Superior temporal gyrus (tissue), 1 donor: Measurements from ENCODE around the gene DMAC2L.
"Not testable (repeated sequence)": the region's sequence is repeated elsewhere in the genome, so short reads cannot be mapped to it uniquely, and the experiment has no call there.

ENCODE experiments used
- DNase-seq: peaks from one replicate; pipeline ENCODE4 v3.0.0-alpha.2; 2016; ENCODE audit errors: extremely low spot score

The DMAC2L gene, protein sequence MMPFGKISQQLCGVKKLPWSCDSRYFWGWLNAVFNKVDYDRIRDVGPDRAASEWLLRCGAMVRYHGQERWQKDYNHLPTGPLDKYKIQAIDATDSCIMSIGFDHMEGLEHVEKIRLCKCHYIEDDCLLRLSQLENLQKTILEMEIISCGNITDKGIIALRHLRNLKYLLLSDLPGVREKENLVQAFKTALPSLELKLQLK

GRCh38 chr14:50311972-50312733, at the start of gene DMAC2L, which contains the start of gene L2HGDH:
TSS of gene DMAC2L (plus strand) at chr14:50312324. CDS start at chr14:50321488, 9,164 bp downstream.
TSS of gene L2HGDH (minus strand) at chr14:50312229. CDS start at chr14:50312150, 79 bp downstream.
- peak; percentile 96 for DNase-seq

- DNase-seq = no peak
These were observed 49.3 kb upstream of the DMAC2L start for GRCh38 chr14:50262865-50263264.

GRCh38 chr14:50263321-50263720, 48.8 kb upstream of the DMAC2L start:
- no peak for DNase-seq

DNA sequence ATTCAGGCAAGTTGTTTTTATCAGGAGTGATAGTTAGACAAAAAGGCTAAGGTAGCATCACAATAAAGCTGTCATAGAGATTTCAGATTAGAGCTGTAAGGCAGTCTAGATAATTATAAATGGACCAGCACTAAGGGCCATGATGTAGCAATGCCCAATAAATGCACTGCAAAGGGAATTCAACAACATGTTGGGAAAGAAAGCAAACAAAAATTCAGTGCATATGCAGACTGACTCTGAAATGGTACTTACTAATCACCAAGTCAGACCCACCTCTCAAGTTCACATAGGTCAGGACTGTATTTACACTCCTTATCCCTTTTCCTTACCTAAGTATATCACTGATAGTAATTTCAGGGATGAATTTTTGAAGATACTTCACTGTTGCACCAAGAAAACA, 47.1 kb upstream of the DMAC2L start:
- no peak for DNase-seq

GRCh38 chr14:50270932-50271331, 41.2 kb upstream of the DMAC2L start:
- DNase-seq = no peak

DNA sequence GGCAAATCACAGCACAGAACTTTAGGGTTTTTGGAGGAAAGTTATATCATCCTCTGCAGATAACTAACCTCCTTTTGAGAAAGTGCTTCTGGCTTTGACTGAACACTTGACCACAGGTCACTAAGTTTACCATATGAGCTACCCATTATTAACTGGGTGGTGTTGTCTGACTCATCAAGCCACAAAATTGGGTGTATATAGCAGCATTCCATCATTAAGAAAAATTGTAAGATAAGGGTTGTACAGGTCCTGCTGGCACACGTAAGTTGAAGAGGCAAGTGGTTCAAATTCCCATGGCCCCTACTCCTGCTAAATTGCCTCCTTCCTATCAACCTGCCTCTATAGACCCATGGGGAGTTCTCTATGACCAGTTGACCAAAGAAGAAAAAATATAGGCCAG, 39.6 kb upstream of the DMAC2L start:
- DNase-seq = no peak

DNA sequence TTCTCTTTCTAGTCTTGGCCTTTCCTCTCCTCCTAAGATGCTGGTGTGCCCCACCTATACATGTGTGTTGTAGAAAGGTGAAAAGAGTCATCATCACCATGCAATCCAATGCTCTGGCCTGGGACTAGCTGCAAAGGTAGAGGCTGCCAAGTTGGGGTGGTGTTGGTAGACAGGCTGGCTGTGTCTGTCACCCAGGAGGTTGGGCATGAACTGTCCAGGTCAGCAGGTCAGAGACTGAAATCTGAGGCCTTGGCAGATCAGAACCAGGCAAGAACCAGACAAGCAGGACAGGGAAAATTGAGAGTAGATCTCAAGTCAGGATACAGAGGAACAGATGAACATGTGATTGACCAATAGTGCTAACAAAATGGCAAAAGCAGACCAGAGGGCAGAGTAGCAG, 26.3 kb upstream of the DMAC2L start:
- no peak for DNase-seq

GRCh38 chr14:50288146-50288545, 24.0 kb upstream of the DMAC2L start:
- DNase-seq = no peak

GRCh38 chr14:50290306-50290705, 21.8 kb upstream of the DMAC2L start:
- DNase-seq = no peak

GRCh38 chr14:50299585-50299984, 12.5 kb upstream of the DMAC2L start:
- no peak for DNase-seq

GRCh38 chr14:50301914-50302313, 10.2 kb upstream of the DMAC2L start:
- no peak for DNase-seq

DNA sequence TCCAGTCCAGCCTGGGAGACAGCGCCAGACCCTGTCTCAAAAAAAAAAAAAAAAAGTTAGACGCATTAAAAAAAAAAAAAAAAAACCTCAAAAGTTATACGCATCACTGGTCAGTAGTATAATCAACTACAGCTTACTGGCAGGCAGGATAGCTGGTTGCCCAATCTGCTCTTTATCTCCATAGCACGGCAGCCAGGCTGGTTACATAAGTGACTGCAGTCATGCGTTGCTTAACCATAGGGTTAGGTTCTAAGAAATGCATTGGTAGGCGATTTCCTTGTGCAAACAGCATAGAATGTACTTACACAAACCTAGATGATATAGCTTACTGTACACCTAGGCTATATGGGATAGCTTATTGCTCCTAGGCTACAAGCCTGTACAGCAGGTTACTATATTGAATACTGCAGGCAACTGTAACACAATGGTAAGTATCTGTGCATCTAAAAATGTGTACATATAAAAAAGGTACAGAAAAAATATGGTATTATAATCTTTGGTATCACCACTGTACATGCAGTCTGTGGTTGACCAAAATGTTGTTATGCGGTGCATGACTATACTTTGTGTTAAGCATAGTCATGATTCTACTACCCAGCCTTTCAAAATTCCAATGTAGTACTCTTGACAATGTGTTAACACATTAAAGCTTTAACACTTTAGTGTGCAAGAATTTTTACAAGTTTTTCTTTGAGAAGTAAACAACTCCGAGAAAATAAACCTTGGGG, 8.2 kb upstream of the DMAC2L start:
- peak; percentile 54 for DNase-seq

DNA sequence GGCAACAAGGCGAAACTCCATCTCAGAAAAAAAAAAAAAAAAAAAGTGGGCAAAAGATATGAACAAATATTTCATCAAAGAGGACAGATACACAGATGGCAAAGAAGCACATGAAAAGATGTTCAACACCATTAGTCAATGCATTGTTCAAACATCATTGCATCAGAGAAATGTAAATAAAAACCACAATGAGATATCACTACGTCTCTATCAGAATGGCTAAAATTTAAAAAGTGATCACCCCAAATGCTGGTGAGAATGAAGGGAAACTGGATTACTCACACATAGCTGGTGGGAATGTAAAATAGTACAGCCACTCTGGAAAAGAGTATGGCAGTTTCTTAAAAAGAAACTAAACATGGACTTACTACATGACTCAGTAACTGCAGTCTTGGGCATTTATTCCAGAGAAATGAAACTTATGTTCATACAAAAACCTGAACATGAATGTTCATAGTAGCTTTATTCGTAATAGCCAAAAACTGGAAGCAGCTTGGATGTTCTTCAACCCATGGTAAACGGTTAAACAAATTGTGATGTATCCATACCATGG, 3.7 kb upstream of the DMAC2L start:
- no peak for DNase-seq

DNA sequence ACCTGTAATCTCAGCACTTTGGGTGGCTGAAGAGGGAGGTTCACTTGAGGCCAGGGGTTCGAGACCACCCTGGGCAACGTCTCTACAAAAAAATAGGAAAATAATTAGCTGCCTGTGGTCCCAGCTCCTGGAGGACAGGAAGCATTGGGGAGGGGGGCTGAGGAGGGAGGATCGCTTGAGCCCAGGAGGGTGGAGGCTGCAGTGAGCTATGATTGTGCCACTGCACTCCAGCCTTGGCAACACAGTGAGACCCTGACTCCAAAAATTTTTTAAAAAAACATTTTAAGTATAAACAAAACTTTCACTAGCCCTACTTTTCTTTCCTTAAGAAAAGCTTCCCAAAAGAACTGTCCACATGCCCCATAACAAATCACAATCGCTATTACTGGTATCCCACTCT, 1.7 kb upstream of the DMAC2L start:
- no peak for DNase-seq

- peak; percentile 51 for DNase-seq
These were observed 670 bp upstream of the DMAC2L start for GRCh38 chr14:50311337-50311971.

GRCh38 chr14:50312734-50313054, 570 bp downstream of the DMAC2L start:
- DNase-seq = no peak

DNA sequence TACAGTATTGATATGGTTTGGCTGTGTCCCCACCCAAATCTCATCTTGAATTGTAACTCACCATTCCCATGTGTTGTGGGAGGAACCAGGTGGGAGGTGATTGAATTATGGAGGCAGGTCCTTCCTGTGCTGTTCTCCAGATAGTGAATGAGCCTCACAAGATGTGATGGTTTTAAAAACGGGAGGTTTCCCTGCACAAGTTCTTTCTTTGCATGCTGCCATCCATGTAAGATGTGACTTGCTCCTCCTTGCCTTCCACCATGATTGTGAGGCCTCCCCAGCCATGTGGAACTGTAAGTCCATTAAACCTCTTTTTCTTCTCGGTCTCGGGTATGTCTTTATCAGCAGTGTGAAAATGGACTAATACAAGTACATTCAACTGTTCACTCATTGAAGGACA, 2.0 kb downstream of the DMAC2L start:
- DNase-seq = not testable (repeated sequence)

DNA sequence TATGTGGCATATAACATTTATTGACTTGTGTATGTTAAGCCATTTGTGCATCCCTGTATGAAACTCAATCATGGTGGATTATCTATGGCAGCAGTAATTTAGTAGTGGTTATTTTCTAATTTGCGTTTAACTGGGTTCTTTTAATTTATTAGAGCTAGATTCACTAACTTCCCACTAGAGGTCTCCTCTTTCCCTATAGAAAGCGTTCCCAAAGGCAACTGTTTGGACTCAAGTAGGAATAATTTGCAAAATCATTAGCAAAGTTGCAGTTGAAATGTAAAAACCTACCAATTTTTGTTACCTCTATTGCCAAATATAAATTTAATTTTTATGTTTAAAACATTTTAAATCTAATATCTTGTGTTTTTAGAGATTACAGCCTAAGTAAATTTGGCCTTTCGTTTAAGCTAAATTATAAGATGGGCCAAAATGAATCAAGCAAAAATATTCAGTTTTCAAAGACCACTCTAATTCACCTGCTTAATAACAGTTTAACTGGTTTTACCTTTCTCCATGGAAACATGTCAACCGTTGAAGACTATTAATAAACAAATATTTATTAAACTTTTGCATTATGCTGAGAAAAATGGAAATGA, 6.0 kb downstream of the DMAC2L start:
- peak; percentile 82 for DNase-seq

DNA sequence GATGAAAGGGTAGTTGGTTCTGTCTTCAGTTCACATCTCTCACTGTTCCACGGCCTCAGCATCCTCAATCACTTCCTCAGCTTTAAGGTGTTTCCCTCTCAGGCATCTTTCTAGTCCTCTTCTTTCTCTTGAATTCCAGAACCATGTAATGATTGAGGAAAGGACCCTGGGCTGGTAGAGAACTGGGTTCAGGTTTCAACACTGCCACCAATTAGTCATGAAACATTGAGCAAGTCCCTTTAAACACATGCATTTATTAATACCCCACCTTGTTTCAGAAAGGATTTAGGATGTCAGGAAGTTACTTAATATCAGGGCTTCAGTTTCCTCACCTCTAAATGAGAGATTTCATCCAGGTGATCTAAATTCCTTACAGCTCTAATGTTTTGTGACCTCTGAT, 7.2 kb downstream of the DMAC2L start:
- no peak for DNase-seq

DNA sequence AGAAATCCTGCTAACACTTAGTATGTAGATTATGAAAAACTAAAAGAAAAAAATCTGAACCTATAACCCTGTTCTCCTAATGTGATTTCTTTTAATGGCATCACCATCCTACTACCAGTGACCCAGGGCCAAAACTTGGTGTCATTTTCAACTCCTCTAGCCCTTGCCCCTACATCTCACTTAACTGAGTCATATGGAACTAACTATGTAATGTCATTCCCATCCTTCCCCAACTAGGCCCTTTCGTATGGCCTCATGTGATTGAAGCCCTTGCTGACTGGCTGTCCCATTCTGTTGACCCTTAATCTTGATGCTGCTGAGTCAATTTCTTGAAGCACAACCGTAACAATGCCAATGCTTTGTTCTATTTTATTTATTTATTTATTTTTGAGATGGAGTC, 7.6 kb downstream of the DMAC2L start:
- peak; percentile 4 for DNase-seq

- DNase-seq = peak; percentile 27
These were observed 8.2 kb downstream of the DMAC2L start for GRCh38 chr14:50320283-50320682.
